HG03442 (cell line): Measurements from ENCODE around the gene ABHD17A.

Source experiments
- ATAC-seq: cut with Tn5 transposase; IDR thresholded peaks from one replicate; pipeline ENCODE4 v1.9.1; 2021; ENCODE audit warnings: mild to moderate bottlenecking, moderate library complexity; ENCODE audit not compliant: unreplicated experiment

ABHD17A gene

DNA sequence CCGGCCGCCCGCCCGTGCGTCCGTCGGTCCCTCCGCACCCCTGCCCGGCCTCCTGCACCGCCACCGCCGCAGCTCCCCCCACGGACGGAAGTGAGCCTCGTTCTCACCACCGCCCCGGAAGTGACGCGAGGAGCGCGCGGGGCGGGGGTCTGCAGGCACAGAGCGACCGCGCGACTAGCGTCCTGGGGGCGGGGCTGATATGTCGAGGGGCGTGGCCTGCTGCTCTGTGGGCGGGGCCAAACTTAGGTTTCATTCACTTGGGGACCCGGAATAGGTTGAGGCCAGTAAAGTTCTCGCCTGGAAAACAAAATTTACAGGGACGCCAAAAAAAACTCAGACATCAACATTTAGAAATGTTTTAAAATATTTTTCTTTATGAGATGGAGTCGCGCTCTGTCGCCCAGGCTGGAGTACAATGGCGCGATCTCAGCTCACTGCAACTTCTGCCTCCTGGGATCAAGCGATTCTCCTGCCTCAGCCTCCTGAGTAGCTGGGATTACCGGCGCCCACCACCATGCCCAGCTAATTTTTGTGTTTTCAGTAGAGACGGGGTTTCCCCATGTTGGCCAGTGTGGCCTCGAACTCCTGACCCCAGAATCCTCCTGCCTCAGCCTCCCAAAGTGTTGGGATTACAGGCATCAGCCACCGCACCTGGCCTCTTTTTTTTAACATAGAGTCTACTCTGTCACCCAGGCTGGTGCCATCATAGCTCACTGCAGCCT lies at the start of gene ABHD17A:
ABHD17A (minus strand) TSS at position 99 of the 722 bp plus-strand sequence. CDS start 3,930 bp downstream, outside the sequence.
- peak; percentile 74 for ATAC-seq

GRCh38 chr19:1933942-1934341 lies 48.6 kb upstream of the ABHD17A start:
- ATAC-seq: no peak

GRCh38 chr19:1933244-1933643 lies 47.9 kb upstream of the ABHD17A start:
- no peak for ATAC-seq

DNA sequence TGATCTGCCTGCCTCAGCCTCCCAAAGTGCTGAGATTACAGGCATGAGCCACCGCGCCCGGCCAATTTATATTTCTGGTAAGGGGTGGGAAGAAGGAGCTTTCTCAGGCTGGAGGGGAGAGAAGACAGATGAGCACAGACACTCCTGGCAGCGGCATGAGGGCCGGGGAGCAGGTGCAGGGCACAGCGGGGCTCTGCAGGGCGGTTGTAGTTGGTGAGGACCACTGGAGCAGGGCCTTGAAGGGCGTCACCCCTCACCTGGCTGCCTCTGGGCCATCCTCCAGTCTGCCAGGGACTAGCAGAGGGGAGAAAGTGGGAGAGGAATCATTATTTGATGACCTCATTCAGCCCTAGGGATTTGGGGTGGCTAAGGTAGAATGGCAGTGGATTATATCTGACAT lies 47.1 kb upstream of the ABHD17A start:
- no peak for ATAC-seq

DNA sequence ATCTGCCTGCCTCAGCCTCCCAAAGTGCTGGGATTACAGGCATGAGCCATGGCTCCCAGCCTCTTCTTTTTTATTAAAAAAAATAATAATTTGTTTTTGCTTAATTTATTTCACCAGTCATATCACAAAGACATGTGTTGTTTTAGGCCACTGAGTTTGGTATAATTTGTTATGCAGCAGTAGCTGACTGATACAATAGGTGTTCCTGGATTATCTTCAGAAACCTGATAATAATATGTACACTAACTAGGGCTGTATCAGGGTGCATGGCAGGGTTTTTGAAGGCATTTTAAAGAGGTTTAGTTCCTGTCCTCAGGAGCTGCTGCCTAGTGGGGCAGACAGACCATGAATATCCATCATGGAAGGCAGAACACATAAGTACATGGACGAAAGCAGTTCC lies 46.1 kb upstream of the ABHD17A start:
- no peak for ATAC-seq

- ATAC-seq: peak; percentile 54
Measured at GRCh38 chr19:1929021-1929742, 43.9 kb upstream of the ABHD17A start.

DNA sequence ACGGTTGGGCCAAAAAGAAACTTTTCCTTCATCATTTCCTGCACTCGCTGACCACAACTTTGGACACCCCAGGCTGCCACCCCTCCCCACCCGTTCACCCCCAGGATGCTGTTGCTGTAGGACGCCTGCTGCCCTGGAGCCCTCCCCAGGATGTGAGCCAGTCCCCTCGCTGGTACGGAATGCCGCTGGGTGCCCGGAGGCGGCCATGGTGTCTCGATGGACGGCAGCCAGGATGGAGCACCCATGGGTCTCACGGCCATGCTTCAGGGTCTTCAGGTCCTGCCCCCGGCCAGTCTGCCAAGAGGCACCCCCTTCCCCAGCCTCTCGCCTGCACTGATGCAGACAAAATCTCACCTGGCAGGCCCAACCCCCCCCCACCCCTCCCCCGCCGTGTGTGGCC lies 40.2 kb upstream of the ABHD17A start:
- no peak for ATAC-seq

- no peak for ATAC-seq
Measured at GRCh38 chr19:1924320-1924961, 39.1 kb upstream of the ABHD17A start.

- no peak for ATAC-seq
Measured at GRCh38 chr19:1923319-1923718, 38.0 kb upstream of the ABHD17A start.

DNA sequence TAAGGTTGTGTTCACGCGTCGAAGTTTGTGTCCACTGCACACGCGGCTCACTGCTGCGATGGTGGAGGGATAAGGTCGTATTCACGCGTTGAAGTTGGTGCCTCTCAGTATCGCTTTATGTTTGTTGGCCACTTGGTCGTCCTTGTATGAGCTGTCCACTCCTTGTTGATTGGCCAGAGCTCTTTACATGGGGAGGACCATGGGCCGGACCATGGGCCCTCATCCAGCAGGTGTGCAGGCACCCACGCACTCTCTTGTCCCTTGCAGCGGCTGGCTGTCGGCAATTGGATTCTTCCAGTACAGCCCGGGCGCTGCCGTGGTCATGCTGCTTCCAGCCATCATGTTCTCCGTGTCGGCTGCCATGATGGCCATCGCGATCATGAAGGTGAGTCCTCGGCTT lies 37.5 kb upstream of the ABHD17A start:
- ATAC-seq: no peak

DNA sequence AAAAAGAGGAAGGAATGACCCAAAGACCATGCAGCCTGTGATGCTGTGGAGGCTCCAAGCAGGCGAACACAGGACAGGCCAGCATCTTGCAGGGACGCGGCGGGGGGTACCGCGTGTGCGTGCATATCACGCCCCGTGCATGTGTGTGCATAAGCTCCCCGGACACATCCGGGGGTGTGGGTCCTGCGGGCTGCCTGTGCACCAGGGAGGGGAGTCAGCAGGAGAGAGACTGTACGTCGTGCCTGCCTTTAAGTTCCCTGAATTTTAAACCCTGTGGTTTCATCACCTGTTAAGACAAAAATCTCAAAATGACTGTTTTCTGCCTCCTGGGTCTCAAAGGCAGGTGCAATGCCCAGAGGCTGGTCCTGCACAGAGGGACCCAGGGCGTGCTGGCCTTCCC lies 36.5 kb upstream of the ABHD17A start:
- no peak for ATAC-seq

DNA sequence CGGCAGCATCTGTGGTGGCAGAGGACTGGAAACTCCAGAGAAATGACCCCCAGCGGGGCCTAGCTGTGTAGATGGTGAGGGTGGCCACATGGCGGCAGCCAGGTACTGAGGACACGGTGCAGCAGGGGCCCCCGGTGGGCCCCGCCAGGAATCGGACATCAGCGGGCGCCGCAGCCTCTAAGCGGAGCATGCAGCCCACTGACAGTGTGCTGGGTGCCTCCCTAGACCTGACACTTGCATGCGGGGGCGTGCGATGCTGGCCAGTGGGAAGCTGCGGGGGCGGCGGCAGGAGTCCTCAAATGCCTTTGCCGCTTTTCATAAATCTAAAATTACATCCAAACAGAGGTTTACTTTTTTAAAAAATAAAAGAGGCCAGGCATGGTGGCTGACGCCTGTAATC lies 36.0 kb upstream of the ABHD17A start:
- no peak for ATAC-seq

DNA sequence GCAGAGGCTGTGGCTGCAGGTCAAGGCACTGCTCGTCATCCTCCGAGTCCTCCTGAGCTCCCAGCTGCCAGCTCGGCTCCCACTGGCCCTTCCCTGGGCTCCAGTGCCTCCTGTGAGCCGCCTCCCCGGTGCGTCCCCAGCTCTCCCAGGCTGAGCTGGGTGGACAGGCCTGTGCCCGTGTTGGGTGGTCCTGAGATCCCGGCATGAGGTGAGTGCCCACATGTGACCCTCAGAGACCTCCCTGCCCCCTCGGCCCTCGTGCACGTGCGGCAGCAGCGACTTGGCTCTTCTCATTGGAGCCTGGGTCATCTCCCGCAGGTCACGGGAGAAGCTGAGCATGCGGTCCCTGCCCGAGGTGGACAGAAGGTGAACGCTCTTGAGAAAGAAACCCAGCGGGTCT lies 35.3 kb upstream of the ABHD17A start:
- no peak for ATAC-seq

DNA sequence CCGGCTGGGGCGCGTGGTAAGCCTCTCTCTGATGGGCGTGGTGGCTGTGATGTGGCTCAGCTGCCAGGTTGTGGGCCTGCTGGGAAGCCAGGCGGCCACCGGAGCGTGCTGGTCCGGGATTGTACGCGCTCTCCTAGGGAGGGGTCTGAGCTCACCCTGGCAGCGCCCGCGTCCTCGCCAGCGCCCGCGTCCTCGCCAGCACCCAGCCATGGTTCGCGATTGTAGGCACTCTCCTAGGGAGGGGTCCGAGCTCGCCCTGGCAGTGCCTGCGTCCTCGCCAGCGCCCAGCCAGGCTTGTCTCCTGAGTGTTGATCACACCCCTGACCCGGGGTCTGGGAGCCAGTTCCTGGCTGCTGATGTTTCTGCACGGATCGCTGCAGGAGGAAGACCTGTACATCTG lies 33.7 kb upstream of the ABHD17A start:
- no peak for ATAC-seq

- ATAC-seq: no peak
Measured at GRCh38 chr19:1917926-1918325, 32.6 kb upstream of the ABHD17A start.

- ATAC-seq: no peak
Measured at GRCh38 chr19:1917146-1917545, 31.9 kb upstream of the ABHD17A start.

DNA sequence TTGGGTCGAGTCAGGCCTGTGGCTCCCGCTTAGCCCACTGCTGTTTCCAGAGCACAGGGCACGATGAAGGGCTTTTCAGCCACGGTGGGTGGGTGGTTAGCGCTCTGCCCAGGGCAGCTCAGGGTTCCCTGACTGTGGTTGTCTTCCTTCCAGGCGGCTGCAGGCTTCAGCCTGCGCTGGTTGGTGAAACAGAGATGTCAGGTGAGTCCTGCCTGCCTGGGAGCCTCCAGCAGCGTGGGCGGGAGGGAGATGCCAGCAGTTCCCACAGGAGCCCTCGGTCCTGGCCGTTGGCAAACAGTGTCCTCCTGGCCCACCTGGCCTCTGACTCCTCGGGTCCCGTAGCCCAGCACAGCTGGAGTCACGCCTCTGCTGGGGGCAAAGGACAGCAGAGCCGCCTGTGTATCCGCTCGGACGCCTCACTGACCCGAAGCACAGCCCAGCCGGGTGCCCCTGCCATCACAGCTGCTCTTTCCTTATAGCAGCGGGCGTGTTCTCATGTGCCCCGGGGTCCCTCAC lies 29.6 kb upstream of the ABHD17A start:
- ATAC-seq: no peak

DNA sequence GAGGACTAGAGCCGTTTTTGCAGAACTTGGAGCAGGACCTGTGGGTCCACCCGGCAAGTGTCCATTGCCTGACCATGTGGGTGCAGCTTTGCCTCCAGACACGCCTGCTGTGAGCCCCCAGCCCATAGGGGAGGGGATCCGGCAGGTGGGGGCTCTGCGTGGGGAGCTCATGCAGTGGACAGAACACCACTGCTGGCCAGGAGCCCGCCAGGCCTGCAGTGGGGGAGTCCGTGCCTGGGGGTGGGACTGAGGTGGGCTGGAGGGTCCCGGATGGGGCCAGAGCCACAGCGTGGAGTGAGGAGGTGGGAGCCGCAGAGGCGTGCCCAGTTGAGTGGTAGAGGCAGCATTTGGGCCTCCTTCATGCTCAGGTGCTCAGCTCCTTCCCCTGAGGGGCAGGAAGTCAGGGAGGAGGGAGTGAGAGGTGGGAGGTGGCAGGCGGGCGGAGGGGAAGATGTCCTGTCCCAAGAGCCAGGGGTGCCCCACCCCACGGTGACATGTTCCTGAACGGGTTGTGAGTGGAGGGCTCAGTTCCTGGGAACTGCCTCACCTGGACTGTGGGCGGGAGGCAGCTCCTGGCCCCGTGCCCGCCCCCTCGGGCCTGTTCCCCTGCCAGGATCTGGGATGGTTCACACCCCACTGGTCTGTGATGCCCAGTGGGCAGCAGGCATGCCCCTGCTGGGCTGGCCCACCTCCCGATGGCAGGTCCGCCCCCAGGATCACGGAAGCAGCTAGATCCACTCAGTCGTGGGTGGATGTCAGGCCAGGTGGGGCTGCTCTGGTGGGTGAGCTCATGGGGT lies 28.7 kb upstream of the ABHD17A start:
- ATAC-seq: no peak

DNA sequence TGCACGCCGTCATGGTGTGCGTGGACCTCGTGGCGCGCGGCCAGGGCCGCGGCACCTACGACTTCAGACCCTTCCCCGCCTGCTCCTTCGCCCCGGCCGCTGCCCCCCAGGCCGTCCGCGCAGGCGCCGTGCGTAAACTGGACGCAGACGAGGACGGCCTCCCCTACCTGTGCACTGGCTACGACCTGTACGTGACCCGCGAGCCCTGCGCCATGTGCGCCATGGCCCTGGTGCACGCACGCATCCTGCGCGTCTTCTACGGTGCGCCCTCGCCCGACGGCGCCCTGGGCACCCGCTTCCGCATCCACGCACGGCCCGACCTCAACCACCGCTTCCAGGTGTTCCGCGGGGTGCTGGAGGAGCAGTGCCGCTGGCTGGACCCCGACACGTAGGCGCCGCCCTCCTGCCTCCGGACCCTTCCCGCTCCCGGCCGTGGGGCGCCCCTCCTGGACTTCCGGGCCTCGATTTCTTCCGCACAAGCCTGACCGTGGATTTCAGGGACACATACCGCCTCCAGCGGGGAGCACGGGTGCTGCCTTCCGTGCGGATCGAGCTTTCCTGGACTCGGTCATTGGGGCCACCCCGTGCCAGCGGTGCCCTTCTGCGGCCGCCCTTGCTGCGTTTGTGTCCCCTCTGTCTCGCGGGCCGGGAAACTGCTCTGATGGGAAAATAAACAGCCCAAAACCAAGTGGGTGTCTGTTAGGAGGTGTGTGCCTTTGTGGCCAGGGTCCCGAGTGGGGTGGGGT lies 27.6 kb upstream of the ABHD17A start:
- ATAC-seq: no peak

GRCh38 chr19:1911995-1912394 lies 26.7 kb upstream of the ABHD17A start:
- ATAC-seq: no peak
